Measurements from ENCODE around the gene MMS22L.

MMS22L gene

DNA sequence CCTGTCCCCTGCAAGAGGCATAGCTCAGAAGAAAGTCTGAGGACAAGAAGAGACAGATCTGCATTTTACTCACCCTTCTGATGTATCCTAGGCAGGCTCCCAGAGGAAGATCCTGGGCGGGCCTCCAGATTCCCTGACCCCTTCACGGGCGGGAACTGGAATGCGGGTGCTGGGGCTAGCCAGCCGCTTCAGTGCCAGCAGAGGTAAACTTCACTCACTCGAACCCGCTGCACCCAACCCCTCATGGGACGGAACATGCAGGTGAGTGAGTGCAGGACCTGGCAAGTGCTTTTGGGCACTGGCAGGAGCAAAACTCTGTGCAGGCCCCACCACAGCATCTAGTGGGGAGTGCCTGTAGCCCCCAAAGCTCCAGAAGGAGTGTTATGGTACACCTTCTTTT lies 171.8 kb downstream of the MMS22L start:
- TF ChIP-seq, protein P1, sequence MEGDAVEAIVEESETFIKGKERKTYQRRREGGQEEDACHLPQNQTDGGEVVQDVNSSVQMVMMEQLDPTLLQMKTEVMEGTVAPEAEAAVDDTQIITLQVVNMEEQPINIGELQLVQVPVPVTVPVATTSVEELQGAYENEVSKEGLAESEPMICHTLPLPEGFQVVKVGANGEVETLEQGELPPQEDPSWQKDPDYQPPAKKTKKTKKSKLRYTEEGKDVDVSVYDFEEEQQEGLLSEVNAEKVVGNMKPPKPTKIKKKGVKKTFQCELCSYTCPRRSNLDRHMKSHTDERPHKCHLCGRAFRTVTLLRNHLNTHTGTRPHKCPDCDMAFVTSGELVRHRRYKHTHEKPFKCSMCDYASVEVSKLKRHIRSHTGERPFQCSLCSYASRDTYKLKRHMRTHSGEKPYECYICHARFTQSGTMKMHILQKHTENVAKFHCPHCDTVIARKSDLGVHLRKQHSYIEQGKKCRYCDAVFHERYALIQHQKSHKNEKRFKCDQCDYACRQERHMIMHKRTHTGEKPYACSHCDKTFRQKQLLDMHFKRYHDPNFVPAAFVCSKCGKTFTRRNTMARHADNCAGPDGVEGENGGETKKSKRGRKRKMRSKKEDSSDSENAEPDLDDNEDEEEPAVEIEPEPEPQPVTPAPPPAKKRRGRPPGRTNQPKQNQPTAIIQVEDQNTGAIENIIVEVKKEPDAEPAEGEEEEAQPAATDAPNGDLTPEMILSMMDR (IDR thresholded peaks at IDR 0.05), result no peak

DNA sequence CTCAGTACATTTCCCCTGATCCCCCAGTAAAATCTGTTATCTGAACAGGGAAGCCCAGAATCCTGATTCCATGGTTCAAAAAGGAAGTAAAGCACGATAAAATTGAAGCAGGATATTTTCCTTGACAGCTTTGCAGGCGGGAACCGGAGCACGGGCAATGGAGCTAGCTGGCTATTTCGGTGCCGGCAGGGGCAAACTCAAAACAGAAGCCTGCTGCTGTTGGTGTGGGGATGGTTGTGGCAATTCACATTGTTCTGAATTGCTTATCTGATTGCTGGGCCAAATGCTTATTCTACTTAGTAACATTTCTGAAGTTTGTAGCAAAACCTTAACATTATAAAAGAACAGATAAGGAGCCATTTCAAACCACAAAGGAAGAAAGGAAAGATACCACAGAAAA lies 172.4 kb downstream of the MMS22L start:
- TF ChIP-seq, protein P1 (IDR thresholded peaks at IDR 0.05), result no peak

GRCh38 chr6:97110149-97110548 lies 172.9 kb downstream of the MMS22L start:
- TF ChIP-seq, protein P1 (IDR thresholded peaks at IDR 0.05), result no peak

GRCh38 chr6:97109444-97109843 lies 173.6 kb downstream of the MMS22L start:
- TF ChIP-seq, protein P1 (IDR thresholded peaks at IDR 0.05), result no peak

DNA sequence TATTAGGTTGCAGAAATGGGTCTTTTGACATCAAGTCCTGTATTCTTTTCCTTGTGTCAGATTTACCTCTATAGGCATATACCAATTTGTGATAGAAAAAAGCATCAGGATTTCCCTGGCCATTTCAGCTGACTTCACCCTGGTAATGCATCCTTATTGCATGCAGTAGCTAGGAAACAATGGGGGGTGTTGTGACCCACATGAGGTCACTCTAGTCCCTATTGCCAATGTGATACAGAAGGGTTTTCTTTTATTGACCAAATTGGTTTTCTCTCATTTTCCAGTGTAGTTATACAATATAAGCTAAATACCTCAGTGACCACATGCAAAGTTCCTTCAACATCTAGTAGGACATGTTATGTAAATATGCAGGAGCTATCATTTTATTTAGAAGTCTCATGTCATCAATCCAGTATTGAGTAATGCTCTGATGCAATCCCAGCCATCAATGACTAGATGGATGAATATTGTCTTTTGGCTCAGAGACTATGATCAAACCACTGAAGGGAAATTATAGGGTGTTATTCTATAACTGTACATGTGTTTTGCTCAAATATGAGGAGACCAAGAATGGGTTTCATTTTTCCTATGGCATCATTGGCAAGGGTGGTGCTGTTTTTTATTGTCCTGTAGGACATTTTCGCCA lies 180.7 kb downstream of the MMS22L start:
- TF ChIP-seq, protein P1 (IDR thresholded peaks at IDR 0.05), result no peak

DNA sequence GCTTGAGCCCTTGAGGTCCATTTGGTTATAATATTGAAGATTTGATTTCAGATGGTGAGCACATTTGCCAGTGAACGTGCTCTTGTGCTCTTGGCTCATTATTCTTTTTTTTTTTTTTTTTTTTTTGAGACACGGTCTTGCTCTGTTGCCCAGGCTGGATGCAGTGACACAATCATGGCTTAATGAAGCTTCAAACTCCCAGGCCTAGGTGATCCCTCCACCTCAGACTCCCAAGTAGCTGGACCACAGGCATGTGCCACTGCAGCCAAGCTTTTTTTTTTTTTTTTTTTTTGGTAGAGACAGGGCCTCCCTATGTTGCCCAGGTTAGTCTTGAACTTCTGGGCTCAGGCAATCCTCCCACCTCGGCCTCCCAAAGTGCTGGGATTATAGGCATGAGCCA lies 182.3 kb downstream of the MMS22L start:
- TF ChIP-seq, protein P1 (IDR thresholded peaks at IDR 0.05), result no peak

GRCh38 chr6:97097068-97098047 lies 185.7 kb downstream of the MMS22L start:
- TF ChIP-seq, protein P1 (IDR thresholded peaks at IDR 0.05), result no peak

Data from LNCAP (cell line).